H54 (cell line): ENCODE data around the gene STXBP6.

Experiments
- DNase-seq: peaks from one replicate; pipeline ENCODE4 v3.0.0; 2011; ENCODE audit warnings: low spot score, mixed read lengths; ENCODE audit not compliant: insufficient read length
- FAIRE-seq: peaks from 3 replicates; lab custom pipeline; 2011; peaks lifted over from hg19 to GRCh38; lab: Jason Lieb, UNC
- POLR2A ChIP-seq: IDR thresholded peaks from 2 replicates; pipeline ENCODE4 v1.6.1; 2011; ENCODE audit warnings: low read depth, mild to moderate bottlenecking, low read length

The STXBP6 gene

DNA sequence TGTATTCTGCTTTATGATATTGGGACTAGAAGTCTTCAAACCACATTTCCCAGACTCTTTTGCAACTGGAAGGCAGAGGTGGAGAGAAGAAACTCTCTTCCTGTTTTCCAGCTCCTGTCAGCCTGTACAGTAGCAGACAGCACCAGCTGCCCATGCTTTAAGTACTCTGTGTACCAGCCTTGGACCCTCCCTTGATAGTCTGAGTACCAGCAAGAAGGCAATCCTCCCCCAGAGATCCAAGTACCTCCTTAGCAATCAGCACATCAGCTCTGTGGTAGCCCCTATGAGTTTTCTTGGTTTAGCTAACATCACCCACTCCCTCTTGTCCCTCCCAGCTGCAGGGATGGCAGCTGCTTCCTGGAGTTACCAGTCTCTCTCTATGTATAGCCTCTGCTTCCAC lies 56.3 kb downstream of the STXBP6 start:
- DNase-seq (no peak), FAIRE-seq (no peak)
- no peak for TF ChIP-seq POLR2A

DNA sequence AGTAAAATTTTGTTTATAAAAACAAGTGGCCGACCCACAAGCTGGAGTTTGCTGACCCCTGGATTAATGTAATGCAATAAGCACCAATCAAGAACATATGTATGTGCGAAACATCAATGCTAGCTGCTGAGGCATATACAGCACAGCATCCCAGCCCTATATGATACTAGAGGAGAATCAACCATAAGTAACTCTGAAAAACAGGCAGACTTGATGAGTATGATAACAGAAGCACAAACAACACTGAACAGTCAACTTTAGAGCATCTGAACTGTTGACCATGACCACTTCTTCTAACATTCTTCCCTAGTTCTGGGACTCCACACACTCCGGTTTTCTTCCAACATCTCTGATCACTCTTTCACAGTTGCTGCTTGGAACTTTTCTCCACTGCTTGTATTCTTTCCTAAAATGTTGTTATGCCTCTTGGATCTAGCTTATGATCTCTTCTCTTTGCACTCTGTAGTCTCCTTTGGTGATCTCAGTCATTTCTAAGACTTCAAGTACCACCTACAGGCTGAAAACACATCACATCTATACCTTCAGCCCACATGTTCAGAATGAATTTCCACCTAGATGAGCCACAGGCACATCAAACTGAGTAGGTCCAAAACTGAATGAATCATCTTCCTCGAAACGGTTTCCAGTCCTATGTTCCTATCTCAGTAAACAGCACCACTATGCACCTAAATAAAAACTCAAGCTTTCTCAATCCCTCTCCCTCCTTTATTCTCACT lies 57.2 kb downstream of the STXBP6 start:
- no peak for TF ChIP-seq POLR2A
- no peak for FAIRE-seq
- no peak for DNase-seq

- no peak for TF ChIP-seq POLR2A
- DNase-seq (no peak), FAIRE-seq (no peak)
Measured at GRCh38 chr14:24991821-24992220, 58.1 kb downstream of the STXBP6 start.

DNA sequence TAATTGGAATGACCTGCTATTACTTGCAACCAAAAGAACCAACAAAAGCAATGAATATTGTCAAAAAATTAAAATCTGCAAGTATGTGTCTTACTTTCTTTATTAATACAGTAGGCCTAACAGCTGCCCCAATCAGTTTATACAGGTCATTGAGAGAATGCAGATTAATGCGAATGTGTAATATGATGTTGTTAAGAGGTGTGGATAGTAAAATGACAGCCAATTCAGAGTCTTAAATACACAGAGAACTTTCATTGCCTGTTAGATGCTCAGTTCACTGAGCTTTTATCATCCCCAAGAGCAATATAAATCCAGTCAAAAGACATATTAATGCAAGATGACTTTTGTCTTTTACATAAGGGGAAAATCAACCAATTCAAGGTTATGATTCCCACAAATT lies 58.7 kb downstream of the STXBP6 start:
- FAIRE-seq (no peak), DNase-seq (no peak)
- TF ChIP-seq POLR2A = no peak

- FAIRE-seq = no peak
- no peak for DNase-seq
- TF ChIP-seq POLR2A = no peak
Measured at GRCh38 chr14:24990773-24991172, 59.2 kb downstream of the STXBP6 start.

DNA sequence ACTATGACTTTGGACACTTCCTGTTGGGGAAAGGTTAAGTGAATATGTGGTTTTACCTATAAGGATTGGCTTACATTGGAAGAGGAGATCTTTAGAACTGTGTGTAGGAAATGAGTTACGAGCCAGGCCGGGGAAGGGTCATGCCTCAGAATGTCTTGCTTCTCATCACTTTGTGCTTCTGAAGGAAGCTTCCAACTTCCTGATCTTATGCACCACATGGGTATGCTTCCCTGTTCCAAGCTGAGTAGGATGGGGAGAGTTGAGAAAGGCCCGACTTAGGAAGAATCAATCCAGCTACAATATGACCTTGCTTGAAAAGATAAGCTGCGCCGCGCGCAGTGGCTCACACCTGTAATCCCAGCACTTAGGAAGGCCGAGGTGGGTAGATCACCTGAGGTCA lies 59.9 kb downstream of the STXBP6 start:
- FAIRE-seq (no peak), DNase-seq (no peak)
- no peak for TF ChIP-seq POLR2A

GRCh38 chr14:24988760-24989159 lies 61.2 kb downstream of the STXBP6 start:
- FAIRE-seq (no peak), DNase-seq (no peak)
- TF ChIP-seq POLR2A = no peak

- DNase-seq (no peak), FAIRE-seq (no peak)
- TF ChIP-seq POLR2A = no peak
Measured at GRCh38 chr14:24986206-24986893, 63.6 kb downstream of the STXBP6 start.

DNA sequence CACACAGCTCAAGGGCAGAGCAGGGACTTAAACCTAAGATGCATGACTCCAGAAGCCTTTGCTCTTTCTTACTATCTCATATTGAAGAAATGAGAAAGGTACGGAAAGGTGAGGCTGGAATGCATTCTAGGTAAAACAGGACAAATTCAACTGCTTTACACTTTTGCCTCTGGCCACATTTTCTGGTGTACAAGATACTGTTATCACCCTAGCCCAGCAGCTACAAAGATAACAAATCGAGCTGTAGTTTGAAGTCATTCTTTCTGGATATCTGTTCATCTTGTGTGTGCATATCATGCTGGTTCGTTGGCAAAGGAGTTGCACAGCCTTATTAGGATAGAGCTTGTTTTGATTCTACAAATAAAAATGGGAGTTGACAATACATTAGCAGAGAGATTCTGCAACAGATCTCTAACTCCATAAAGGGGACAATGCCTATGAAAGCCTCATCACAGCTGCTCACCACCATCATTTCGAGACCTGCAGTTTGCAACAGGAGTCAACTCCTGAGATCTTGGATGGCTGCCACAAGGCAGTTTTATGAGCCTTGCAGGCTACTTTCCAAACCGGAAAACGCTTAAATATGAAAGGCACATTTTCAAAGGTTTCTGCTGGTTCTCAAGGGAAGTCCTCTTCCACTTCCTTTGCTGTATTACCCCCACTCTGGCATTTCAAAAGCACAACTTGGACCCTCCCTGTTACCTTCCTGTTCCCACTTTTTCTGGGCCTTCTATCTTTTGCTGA lies 64.9 kb downstream of the STXBP6 start:
- FAIRE-seq (no peak), DNase-seq (no peak)
- no peak for TF ChIP-seq POLR2A

- DNase-seq (no peak), FAIRE-seq (no peak)
Measured at GRCh38 chr14:24982472-24983155, 67.3 kb downstream of the STXBP6 start.

DNA sequence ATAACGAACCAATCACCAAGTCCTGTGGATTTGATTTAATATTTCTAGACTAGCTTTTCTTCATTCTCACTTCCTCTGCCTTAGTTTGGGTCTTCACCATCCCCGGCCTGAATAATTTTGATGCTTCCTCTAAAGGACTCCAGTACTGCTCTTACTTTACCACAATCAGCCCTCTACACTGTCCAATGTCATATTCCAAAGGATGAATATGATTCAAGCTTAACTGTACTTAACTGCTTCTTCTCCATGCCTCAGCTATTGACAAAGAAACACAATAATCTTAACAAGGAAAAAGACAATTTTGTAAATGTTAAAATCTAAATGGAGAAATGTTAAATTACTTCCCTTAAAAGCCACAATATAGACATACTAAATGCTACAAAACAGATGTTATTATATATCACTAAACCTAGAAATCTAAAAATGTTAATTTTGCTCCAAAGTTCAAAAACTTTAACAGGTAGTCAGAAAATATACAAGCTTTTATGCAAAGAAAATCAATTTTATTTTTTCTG lies 70.2 kb downstream of the STXBP6 start:
- no peak for TF ChIP-seq POLR2A
- DNase-seq (no peak), FAIRE-seq (no peak)

More at GRCh38 chr14:24982472-24983155, 67.3 kb downstream of the STXBP6 start:
- no peak for TF ChIP-seq POLR2A

GRCh38 chr14:24978862-24979724 lies 70.9 kb downstream of the STXBP6 start:
- no peak for DNase-seq
- no peak for FAIRE-seq
- TF ChIP-seq POLR2A = no peak

GRCh38 chr14:24976602-24977001 lies 73.3 kb downstream of the STXBP6 start:
- no peak for DNase-seq
- TF ChIP-seq POLR2A = no peak
- no peak for FAIRE-seq
